Ascending aorta (tissue), 2 donors: ENCODE measurements around the gene DNLZ. TPM values are rescaled to one million over a fixed set of nuclear protein-coding genes. Genes with fewer than 3 reads are reported as not detected.

Source experiments
- DNase-seq, 2 donors: peaks; one replicate each; pipeline ENCODE4 v3.0.0-alpha.2; 2019; ENCODE audit warnings: low spot score in 2 of 2
- H3K27ac ChIP-seq, 2 donors: fragments of 200-600 bp; sonication (generic); one replicate each; pipeline ENCODE4 v1.5.1; 2016 to 2017; ENCODE audit warnings: mild to moderate bottlenecking in 1 of 2
- H3K27me3 ChIP-seq: fragments of 200-600 bp; sonication (generic); one replicate; pipeline ENCODE4 v1.5.1; 2017
- H3K36me3 ChIP-seq, 2 donors: fragments of 200-600 bp; sonication (generic); one replicate each; pipeline ENCODE4 v1.5.1; 2016
- H3K4me1 ChIP-seq, 2 donors: fragments of 200-600 bp; sonication (generic); one replicate each; pipeline ENCODE4 v1.5.1; 2016 to 2017; ENCODE audit warnings: mild to moderate bottlenecking in 1 of 2
- H3K4me3 ChIP-seq, 2 donors: fragments of 200-600 bp; sonication (generic); one replicate each; pipeline ENCODE4 v1.5.1; 2016 to 2017; ENCODE audit warnings: mild to moderate bottlenecking in 1 of 2
- H3K9me3 ChIP-seq, 2 donors: fragments of 200-600 bp; sonication (generic); one replicate each; pipeline ENCODE4 v1.5.1; 2016
- CTCF ChIP-seq, 3 experiments: fragments of 200-600 bp in 2 of 3; fragments of 450-650 bp in 1 of 3; sonication (generic) in 2 of 3; IDR thresholded peaks; one replicate each; pipeline ENCODE4 v1.5.1; 2016 to 2019; ENCODE audit warnings: antibody characterized with exemption in 3 of 3, mild to moderate bottlenecking in 1 of 3, moderate library complexity in 1 of 3
- intact Hi-C: fragments of 100-400 bp; cut with DNase I; formaldehyde crosslinking; loops from one replicate; pipeline ENCODE4 v1.15.1; 2023
- total RNA-seq: library from RNA; depleted of rRNA; stranded (reverse); fragments of >200 nt; gene quantifications from one replicate; pipeline ENCODE4 v1.1.0, GENCODE V29; 2016

DNLZ gene
- total RNA-seq, 1 donor from 2014 or later = 191 TPM

- no peaks in the 10 kb centered on the region for H3K9me3 ChIP-seq
- H3K36me3 ChIP-seq = no peaks in the 10 kb centered on the region
- H3K4me1 ChIP-seq = no peaks in the 10 kb centered on the region
- H3K4me3 ChIP-seq = no peak overlapping the region
- no peaks in the 10 kb centered on the region for H3K27me3 ChIP-seq
- TF ChIP-seq CTCF (IDR thresholded peaks at IDR 0.05) = no peak
- intact Hi-C loops = no loop called here
- no peak overlapping the region for H3K27ac ChIP-seq
- DNase-seq = no peak
These were observed 6.5 kb upstream of the DNLZ start for GRCh38 chr9:136370037-136370436.

GRCh38 chr9:136368190-136368589 lies 4.6 kb upstream of the DNLZ start:
- H3K27me3 ChIP-seq = no peaks in the 10 kb centered on the region
- H3K9me3 ChIP-seq = no peaks in the 10 kb centered on the region
- no peak overlapping the region for H3K4me3 ChIP-seq
- no peak overlapping the region for H3K27ac ChIP-seq
- peaks cover 5 to 6% of the 10 kb centered on the region in 2 donors for H3K4me1 ChIP-seq
- H3K36me3 ChIP-seq = no peaks in the 10 kb centered on the region
- no peak for DNase-seq
- TF ChIP-seq CTCF (IDR thresholded peaks at IDR 0.05) = no peak
- intact Hi-C loops = no loop called here

- TF ChIP-seq CTCF (IDR thresholded peaks at IDR 0.05) = no peak
- peaks cover 5 to 8% of the 10 kb centered on the region in 2 donors for H3K4me1 ChIP-seq
- intact Hi-C loops = no loop called here
- DNase-seq = no peak
- H3K36me3 ChIP-seq = no peaks in the 10 kb centered on the region
- no peaks in the 10 kb centered on the region for H3K27me3 ChIP-seq
- no peak overlapping the region for H3K4me3 ChIP-seq
- H3K27ac ChIP-seq = no peak overlapping the region
- H3K9me3 ChIP-seq = no peaks in the 10 kb centered on the region
These were observed 4.0 kb upstream of the DNLZ start for GRCh38 chr9:136367296-136368145.

- intact Hi-C loops = no loop called here
- TF ChIP-seq CTCF (IDR thresholded peaks at IDR 0.05) = no peak
These were observed 3.3 kb upstream of the DNLZ start for GRCh38 chr9:136366826-136367225.

GRCh38 chr9:136365775-136366222 lies 2.3 kb upstream of the DNLZ start:
- no peaks in the 10 kb centered on the region for H3K27me3 ChIP-seq
- peaks cover 5 to 8% of the 10 kb centered on the region in 2 donors for H3K4me1 ChIP-seq
- H3K9me3 ChIP-seq = no peaks in the 10 kb centered on the region
- no peak for DNase-seq
- TF ChIP-seq CTCF (IDR thresholded peaks at IDR 0.05) = no peak
- H3K4me3 ChIP-seq = no peak overlapping the region
- H3K36me3 ChIP-seq = no peaks in the 10 kb centered on the region
- no peak overlapping the region for H3K27ac ChIP-seq
- intact Hi-C loops = no loop called here

More at GRCh38 chr9:136366826-136367225, 3.3 kb upstream of the DNLZ start:
- Histone ChIP-seq H3K4me1 (peaks cover 5 to 8% of the 10 kb centered on the region in 2 donors), H3K4me3 (no peak overlapping the region), H3K36me3 (no peaks in the 10 kb centered on the region), H3K9me3 (no peaks in the 10 kb centered on the region), H3K27me3 (no peaks in the 10 kb centered on the region), H3K27ac (no peak overlapping the region)
- no peak for DNase-seq
